ENCODE data around the gene DNAH7. TPM values are rescaled to one million over a fixed set of nuclear protein-coding genes. Genes with fewer than 3 reads are reported as not detected.

The DNAH7 gene
- total RNA-seq, 1 donor from 2014 or later, result 0.40 TPM

- ATAC-seq (ENCODE audit: poor library complexity) (no peak), DNase-seq (no peak)
- intact Hi-C loops (cut with DNase I), result no loop called here
These were observed 237.4 kb downstream of the DNAH7 start for GRCh38 chr2:195830968-195831950.

DNA sequence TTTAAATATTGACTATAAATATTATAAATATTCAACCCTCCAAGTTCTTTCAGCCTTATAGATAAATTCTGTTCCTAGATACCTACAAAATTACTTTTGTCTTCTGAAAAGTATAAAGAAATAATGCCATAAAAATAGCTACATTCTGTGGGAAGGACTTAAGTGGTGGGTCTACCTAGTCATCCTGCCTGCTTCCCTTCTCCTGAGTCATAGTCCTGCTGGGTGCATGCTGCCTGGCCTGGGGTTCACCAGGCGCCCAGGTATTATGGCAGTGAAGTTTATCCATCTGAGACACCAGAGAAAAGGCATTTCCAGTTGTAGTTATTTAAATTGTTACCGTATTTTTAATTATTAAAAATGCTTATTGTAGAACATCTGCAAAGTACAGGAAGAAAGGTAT, 244.2 kb downstream of the DNAH7 start:
- ATAC-seq (ENCODE audit: poor library complexity), result no peak
- no peak for DNase-seq
- intact Hi-C loops (cut with DNase I), result no loop called here

GRCh38 chr2:195823206-195823605, 245.4 kb downstream of the DNAH7 start:
- ATAC-seq (ENCODE audit: poor library complexity) (no peak), DNase-seq (no peak)
- intact Hi-C loops (cut with DNase I), result no loop called here

DNA sequence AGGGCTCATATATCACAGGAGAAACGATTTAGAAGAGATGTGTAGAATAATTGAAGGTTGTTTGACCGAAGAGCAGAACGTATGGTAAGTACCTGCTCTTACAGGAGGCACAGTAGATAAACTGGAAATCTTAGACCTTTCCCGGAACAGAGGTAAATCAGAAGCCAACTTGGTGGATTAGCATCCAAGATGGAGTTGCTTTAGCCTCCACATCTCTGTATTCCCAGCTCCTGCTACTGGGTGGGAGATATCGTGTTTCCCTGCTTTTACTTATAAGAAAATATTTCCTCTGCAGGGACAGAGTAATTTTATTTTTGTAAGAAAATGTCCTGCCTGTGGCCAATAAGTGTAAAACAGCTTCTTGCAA, 247.1 kb downstream of the DNAH7 start:
- ATAC-seq (ENCODE audit: poor library complexity) (no peak), DNase-seq (no peak)
- intact Hi-C loops (cut with DNase I), result no loop called here

DNA sequence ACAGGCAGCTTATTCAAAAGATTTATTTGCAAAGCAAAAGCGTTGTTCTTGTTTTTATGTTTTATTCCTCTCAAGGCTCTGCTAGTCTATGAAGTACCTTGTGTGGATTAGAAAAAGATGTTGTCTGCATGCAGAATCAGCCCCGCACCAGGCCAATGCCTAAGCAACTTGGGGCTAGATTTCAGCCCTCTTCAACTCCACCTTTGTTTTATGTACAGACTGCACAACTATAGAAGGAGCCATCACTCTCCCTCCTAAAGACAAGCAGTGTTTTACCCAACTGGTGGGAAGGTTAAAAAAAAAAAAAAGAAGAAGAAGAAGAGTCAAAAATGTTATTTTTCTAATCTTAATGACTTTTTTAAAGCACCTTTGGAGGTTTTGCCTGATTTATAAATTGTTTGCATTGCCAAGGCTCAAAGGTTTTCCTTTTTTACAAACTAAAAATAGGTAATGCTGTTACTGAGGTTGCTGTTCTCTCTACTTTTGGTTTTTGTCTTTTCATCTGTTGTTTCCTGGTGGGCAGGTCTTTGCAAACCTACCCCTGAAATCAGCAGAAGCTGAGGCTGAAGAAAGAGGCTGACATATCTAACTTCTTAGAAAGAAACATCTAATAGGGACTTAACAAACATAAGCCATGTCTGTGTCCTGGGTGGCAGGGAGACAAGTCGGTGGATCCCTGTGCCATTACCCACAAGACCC, 247.6 kb downstream of the DNAH7 start:
- no peak for ATAC-seq (ENCODE audit: poor library complexity)
- intact Hi-C loops (cut with DNase I), result no loop called here

DNA sequence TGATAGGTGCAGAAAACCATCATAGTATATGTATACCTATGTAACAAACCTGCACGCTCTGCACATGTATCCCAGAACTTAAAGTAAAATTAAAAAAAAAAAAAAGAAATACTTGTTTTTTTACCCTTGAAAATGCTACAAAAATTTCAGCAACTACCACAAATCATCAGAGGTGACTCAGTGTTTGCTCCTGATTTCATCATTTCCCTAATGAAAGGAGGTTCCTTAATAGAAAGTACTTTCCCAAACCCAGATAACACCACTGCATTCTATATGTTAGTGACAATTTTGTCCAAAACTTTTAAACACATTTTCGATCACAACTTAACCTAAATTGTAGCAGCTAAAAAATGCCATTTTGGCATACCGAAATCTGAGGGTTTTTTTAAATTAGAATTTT, 248.3 kb downstream of the DNAH7 start:
- intact Hi-C loops (cut with DNase I), result no loop called here
- no peak for ATAC-seq (ENCODE audit: poor library complexity)

More for the DNA sequence above, 247.6 kb downstream of the DNAH7 start:
- no peak for DNase-seq

GRCh38 chr2:195819276-195819675, 249.4 kb downstream of the DNAH7 start:
- ATAC-seq (ENCODE audit: poor library complexity) (no peak), DNase-seq (no peak)
- intact Hi-C loops (cut with DNase I), result no loop called here

More for the DNA sequence above, 248.3 kb downstream of the DNAH7 start:
- DNase-seq, result no peak

DNA sequence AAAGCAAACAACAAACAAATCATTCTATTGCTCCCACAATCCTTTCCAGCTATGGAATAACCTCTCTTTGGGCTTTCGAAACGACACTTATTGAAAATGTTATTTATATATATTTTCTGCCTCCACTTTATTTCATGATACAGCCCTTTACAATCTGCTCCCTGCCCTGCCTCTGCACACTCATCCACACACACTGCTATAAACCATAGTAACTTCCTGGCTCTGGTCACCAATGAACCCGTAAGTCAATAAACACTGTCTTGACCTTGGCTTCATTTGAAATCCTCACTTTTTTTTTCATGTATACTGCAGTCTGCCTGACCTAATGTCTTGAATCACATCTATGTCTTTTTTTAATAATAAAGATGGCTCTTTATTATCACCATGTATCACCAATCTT, 250.1 kb downstream of the DNAH7 start:
- ATAC-seq (ENCODE audit: poor library complexity), result no peak
- intact Hi-C loops (cut with DNase I), result no loop called here
- DNase-seq, result no peak

GRCh38 chr2:195818106-195818505, 250.5 kb downstream of the DNAH7 start:
- DNase-seq (no peak), ATAC-seq (ENCODE audit: poor library complexity) (no peak)
- intact Hi-C loops (cut with DNase I), result no loop called here

GRCh38 chr2:195815083-195815482, 253.6 kb downstream of the DNAH7 start:
- intact Hi-C loops (cut with DNase I), result no loop called here
- no peak for DNase-seq
- no peak for ATAC-seq (ENCODE audit: poor library complexity)

DNA sequence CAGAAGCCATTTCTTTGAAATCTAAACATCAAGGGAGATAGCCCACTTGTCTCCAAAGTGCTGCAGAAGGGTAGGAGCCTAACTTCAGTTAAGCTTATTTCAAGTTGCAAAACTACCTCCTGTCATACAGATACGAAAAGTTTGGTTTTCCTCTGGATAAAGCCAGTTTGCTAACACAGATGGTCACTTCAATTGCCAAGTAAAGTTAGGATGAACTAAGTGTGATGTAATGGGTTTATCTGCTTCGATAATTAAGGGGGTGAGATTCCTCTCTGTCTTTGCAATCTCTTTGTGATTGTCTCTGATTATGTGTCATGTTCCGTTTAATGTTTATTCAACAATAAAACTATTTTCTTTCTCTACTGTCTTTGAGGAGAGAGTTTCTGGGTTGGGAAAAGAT, 255.2 kb downstream of the DNAH7 start:
- no peak for DNase-seq
- ATAC-seq (ENCODE audit: poor library complexity), result no peak
- intact Hi-C loops (cut with DNase I), result no loop called here

- no peak for ATAC-seq (ENCODE audit: poor library complexity)
- intact Hi-C loops (cut with DNase I), result no loop called here
- no peak for DNase-seq
These were observed 258.1 kb downstream of the DNAH7 start for GRCh38 chr2:195810340-195811098.

DNA sequence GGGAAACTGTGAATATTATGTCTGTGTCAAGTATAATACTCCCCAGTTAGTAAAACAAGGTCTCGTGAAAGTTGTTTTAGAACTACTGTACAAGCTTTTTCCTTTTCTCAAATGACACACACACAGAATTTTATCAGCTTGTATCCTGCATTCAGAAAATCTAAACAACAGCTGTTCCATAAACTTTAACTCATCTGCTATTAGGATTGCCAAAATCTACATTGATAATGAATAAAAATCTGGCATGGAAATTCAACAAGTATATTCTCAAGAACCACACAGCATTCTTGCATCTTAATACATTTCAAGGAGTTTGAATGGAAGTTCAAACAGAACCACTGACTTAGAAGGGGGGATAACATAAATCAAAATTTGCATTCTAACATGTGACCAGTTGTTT, 260.4 kb downstream of the DNAH7 start:
- intact Hi-C loops (cut with DNase I), result no loop called here
- DNase-seq (no peak), ATAC-seq (ENCODE audit: poor library complexity) (no peak)

DNA sequence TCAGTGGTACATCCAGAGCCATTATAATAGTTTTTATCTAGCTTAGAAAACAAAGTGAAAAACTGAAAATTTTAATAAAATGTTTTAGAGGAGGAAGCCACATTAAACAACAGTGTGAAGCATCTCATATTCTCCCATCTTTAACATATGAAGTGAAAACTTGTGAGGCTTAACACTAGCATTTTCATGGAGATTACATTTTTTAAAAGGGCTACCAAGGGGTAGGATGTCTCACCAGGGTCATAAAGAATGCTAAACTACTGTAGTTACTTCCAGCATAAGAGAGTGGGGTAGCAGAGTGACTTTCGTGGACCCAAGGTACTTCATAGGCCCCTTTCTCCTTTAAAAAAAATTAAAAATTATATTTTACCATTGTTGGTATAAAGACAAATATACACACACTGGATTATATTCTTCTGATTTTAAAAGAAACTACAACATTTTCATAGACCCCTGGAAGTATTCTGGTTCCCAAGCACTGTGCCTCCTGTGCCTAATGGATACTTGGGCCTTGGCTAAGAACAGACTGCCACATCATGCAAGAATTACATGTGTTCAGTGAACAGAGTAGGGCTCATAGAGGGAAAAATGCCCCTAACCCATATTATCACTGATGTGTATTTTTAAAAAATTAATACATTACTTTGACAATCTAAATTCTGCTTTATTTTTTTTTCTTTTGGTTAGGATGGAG, 263.2 kb downstream of the DNAH7 start:
- no peak for ATAC-seq (ENCODE audit: poor library complexity)
- no peak for DNase-seq
- intact Hi-C loops (cut with DNase I), result no loop called here

- intact Hi-C loops (cut with DNase I), result no loop called here
- DNase-seq (no peak), ATAC-seq (ENCODE audit: poor library complexity) (no peak)
These were observed 272.8 kb downstream of the DNAH7 start for GRCh38 chr2:195795879-195796278.

- no peak for DNase-seq
These were observed 274.8 kb downstream of the DNAH7 start for GRCh38 chr2:195793881-195794280.

DNA sequence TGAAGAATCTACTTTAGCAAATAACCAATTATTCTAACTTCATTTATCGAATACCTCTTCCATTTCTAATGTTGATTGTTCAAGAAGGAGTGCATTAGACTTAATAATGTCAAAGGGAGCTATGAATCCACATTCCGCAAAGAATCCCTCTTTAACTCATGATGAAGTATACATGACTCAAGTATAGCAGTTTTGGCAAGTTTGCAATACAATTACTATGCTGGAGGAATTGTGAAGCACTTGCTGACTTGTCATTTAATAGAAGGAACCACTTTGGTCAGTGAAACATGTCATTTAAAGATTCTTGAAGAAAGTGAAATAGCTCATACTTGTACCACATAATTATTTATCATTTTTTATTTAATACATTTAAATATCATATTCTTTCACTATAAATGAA, 286.5 kb downstream of the DNAH7 start:
- DNase-seq, result no peak
- no peak for ATAC-seq (ENCODE audit: poor library complexity)
- intact Hi-C loops (cut with DNase I), result no loop called here

More at GRCh38 chr2:195793881-195794280, 274.8 kb downstream of the DNAH7 start:
- intact Hi-C loops (cut with DNase I), result no loop called here
- ATAC-seq (ENCODE audit: poor library complexity), result no peak

DNA sequence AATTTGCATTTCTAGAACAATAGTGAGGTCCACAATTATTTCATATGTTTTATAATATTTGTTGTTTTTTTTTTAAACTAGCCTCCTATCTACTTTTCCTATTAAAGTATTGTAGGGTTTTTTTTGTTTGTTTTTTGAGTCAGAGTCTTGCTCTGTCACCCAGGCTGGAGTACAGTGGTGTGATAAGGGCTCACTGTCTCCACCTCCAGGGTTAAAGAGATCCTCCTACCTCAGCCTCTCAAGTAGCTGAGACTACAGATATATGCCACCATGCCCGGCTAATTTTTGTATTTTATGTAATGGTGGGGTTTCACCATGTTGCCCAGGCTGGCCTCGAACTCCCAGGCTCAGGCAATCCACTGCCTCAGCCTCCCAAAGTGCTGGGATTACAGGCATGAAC, 289.1 kb downstream of the DNAH7 start:
- intact Hi-C loops (cut with DNase I), result no loop called here
- ATAC-seq (ENCODE audit: poor library complexity) (no peak), DNase-seq (no peak)

DNA sequence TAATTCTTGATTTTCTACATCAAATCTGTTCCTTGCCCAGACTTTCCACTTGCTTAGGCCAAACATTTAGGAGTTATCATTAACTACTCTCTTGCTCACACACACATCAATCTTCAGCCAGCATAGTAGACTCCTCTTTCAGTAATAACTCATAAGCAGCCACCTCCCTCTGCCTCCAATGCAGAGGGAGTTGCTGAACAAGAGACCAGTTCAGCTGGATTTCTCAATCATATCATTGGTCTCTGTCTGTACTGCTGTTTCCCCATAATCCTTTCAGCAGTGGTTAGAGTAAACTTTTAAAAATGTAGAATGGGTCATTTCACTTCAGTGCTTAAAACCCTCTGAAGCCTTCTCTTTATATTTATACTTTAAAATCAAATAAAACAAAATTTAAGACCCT, 298.7 kb downstream of the DNAH7 start:
- ATAC-seq (ENCODE audit: poor library complexity), result no peak
- no peak for DNase-seq
- intact Hi-C loops (cut with DNase I), result no loop called here

All from Right ventricle myocardium superior (tissue), 1 donor.